ENCODE results near the gene KLHL12.

Gene KLHL12

GRCh38 chr1:202854787-202855186 is 72.2 kb downstream of the KLHL12 start:
- TF ChIP-seq, protein P1, sequence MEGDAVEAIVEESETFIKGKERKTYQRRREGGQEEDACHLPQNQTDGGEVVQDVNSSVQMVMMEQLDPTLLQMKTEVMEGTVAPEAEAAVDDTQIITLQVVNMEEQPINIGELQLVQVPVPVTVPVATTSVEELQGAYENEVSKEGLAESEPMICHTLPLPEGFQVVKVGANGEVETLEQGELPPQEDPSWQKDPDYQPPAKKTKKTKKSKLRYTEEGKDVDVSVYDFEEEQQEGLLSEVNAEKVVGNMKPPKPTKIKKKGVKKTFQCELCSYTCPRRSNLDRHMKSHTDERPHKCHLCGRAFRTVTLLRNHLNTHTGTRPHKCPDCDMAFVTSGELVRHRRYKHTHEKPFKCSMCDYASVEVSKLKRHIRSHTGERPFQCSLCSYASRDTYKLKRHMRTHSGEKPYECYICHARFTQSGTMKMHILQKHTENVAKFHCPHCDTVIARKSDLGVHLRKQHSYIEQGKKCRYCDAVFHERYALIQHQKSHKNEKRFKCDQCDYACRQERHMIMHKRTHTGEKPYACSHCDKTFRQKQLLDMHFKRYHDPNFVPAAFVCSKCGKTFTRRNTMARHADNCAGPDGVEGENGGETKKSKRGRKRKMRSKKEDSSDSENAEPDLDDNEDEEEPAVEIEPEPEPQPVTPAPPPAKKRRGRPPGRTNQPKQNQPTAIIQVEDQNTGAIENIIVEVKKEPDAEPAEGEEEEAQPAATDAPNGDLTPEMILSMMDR (conservative IDR thresholded peaks at IDR 0.05; ENCODE audit: low read depth): no peak
- no peak overlapping the region for H3K27ac ChIP-seq
- CTCF ChIA-PET: no interaction called here
- POLR2A ChIA-PET (ENCODE audit: low non-redundant PET): no interaction called here
- DNase-seq (ENCODE audit: low spot score): no peak

- H3K27ac ChIP-seq: no peak overlapping the region
- CTCF ChIA-PET: interaction anchor here (0.6 to 1.5 kb wide), 8 partner anchors 9 to 169 kb away, joined by 3 to 5 read pairs (median 4); partner anchors contain the start of gene KDM5B
- peak; percentile 70 for DNase-seq (ENCODE audit: low spot score)
- TF ChIP-seq, protein P1 (conservative IDR thresholded peaks at IDR 0.05; ENCODE audit: low read depth): no peak; the same call in 1 of the 2 replicates
- POLR2A ChIA-PET (ENCODE audit: low non-redundant PET): no interaction called here
These were observed 74.7 kb downstream of the KLHL12 start for GRCh38 chr1:202852163-202852904.

- TF ChIP-seq, protein P1 (conservative IDR thresholded peaks at IDR 0.05; ENCODE audit: low read depth): no peak
- DNase-seq (ENCODE audit: low spot score): no peak
- no peak overlapping the region for H3K27ac ChIP-seq
- ChIA-PET POLR2A (ENCODE audit: low non-redundant PET) (no interaction called here), CTCF (interaction anchor here (0.6 to 0.7 kb wide), 3 partner anchors 16 to 462 kb away, joined by 3 read pairs; no protein-coding TSS in a partner anchor)
These were observed 76.3 kb downstream of the KLHL12 start for GRCh38 chr1:202850593-202851362.

DNA sequence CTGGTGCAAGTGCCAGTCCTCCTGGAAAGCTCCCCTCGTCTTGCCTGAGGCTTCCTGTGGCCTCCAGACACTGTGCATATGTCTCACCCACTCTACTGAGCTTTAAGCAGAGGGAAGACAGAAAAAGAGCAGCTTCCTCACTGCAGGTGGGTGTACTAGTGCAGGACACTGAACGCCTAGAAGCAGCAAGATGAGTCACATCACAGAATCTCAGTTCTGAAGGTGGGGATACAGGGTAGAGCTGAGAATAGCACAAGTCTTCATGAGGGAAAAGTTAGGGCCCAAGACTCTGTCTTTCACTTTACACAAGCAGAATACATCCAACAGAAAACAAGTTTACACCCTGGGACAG is 78.9 kb downstream of the KLHL12 start:
- TF ChIP-seq, protein P1 (conservative IDR thresholded peaks at IDR 0.05; ENCODE audit: low read depth): no peak
- ChIA-PET CTCF (no interaction called here), POLR2A (ENCODE audit: low non-redundant PET) (no interaction called here)
- H3K27ac ChIP-seq: no peak overlapping the region
- DNase-seq (ENCODE audit: low spot score): no peak

GRCh38 chr1:202844935-202845334 is 82.1 kb downstream of the KLHL12 start:
- no peak overlapping the region for H3K27ac ChIP-seq
- no peak for DNase-seq (ENCODE audit: low spot score)
- ChIA-PET POLR2A (ENCODE audit: low non-redundant PET) (no interaction called here), CTCF (interaction anchor here (0.6 to 0.7 kb wide), 2 partner anchors 73 to 126 kb away, joined by 3 to 4 read pairs; no protein-coding TSS in a partner anchor)
- TF ChIP-seq, protein P1 (conservative IDR thresholded peaks at IDR 0.05; ENCODE audit: low read depth): no peak

DNA sequence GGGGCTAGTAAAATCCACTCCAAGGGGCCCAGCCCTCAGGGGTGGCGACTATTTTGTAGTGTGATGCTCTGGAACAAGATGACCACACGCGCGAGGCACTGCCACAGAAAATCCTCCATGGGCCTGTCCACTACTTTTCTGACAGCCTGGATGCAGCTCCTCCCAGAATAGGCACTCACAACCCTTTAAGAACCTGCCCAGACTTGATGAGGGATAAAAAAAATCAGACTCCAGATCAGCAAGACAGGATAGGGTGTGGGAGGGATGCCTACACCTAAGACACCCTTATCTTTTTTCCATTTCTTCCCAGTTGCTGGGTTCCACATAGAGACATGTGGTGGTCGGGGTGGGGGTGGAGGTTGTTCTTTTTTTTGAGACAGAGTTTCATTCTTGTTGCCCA is 82.8 kb downstream of the KLHL12 start:
- CTCF ChIA-PET: interaction anchor here (0.7 kb wide), 1 partner anchor 125 kb away, joined by 3 read pairs; no protein-coding TSS in a partner anchor
- peak; percentile 68 for DNase-seq (ENCODE audit: low spot score)
- POLR2A ChIA-PET (ENCODE audit: low non-redundant PET): no interaction called here
- no peak overlapping the region for H3K27ac ChIP-seq
- TF ChIP-seq, protein P1 (conservative IDR thresholded peaks at IDR 0.05; ENCODE audit: low read depth): no peak
